Measurements from ENCODE around the gene EPS8L3.

- TF ChIP-seq EZH2 (IDR thresholded peaks at IDR 0.05; ENCODE audit: insufficient read depth, poor library complexity, severe bottlenecking) (no peak), EZH2phosphoT487 (IDR thresholded peaks at IDR 0.05; ENCODE audit: insufficient read depth, low read depth) (no peak)
Observed at GRCh38 chr1:109726728-109727373, 36.9 kb downstream of the EPS8L3 start.

Data from GM23248 (cell line).